ENCODE measurements around the gene ARHGAP42. TPM values are rescaled to one million over a fixed set of nuclear protein-coding genes. Genes with fewer than 3 reads are reported as not detected.

Gene ARHGAP42
- total RNA-seq, 1 donor from 2014 or later: 0.46 TPM

DNA sequence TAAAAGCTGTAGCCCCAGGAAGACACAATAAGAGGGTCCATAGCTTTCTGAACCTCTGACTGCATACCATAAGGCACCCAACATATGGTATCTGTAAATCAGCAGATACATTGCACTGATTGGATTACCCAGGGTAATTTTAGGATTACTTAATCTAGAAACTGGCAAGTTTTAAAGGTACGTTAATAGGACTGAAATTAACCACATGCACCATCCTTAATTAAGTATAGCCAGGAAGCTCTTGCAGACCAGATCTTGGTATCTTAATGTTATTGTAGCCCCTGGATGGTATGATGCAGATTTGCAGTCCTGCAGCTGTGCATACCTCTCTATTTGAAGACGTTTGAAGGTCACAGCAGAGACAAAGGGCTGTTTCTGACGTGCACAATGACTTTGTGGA is 72.8 kb downstream of the ARHGAP42 start:
- DNase-seq (ENCODE audit: low read depth, low spot score): no peak

- no peak for DNase-seq (ENCODE audit: low read depth, low spot score)
These were observed 73.7 kb downstream of the ARHGAP42 start for GRCh38 chr11:100760744-100761143.

- DNase-seq (ENCODE audit: low read depth, low spot score): no peak
These were observed 74.8 kb downstream of the ARHGAP42 start for GRCh38 chr11:100761841-100762240.

DNA sequence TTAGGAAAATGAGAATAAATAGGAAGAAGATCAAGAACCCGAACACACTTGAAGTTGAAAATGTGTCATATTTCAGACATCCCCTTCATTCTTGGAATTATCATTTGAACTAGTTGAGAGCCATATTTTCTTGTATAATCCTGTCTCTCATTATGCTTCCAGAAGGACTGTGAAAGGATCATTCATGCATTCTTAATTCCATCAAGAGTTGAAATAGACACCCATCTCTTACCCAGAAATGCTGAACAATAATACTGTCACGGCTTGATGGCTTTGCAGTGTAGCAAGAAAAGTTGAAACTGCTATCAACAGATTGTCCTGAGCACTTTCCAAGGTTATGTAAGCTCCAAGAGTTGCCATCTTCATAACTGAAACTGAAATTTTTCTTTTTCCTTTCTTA is 79.7 kb downstream of the ARHGAP42 start:
- DNase-seq (ENCODE audit: low read depth, low spot score): no peak

DNA sequence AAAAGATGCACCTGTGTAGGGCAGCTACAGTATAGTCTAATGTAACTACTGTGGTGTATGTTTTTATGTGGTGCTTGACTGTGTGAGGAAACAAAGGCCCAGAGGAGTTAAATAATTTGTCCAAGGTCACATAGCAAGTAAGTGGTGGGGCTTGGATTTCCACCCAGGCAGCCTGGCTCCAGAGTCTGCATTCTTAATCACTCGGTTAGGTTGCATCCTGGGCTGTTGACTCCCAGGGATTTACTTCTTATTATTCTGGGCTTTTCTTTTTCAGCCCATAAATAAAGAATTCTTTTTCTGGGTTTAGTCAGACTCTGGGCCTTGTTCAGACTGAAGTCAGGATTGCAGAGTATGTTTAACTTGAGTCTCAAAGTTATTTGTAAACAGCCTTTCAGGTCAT is 82.1 kb downstream of the ARHGAP42 start:
- DNase-seq (ENCODE audit: low read depth, low spot score): no peak

GRCh38 chr11:100769617-100770016 is 82.5 kb downstream of the ARHGAP42 start:
- DNase-seq (ENCODE audit: low read depth, low spot score): no peak

DNA sequence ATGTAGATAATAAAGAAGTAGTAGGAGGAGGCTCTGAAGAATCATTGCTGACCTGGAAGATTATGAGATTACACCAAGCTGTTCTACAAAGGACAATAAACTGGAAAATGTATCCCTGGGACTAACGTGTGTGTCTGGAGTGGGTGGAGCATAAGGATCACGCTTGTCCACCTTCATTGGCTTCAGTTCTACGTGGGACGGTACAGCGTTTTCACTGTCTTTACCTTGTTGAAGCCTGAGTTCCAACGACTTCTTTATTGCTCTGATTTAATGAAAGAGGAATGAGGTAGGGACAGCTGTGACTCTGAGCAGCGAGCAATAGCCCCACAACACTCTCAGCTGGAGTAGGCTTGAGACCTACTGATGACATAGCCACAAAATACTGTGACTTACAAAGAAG is 87.0 kb downstream of the ARHGAP42 start:
- no peak for DNase-seq (ENCODE audit: low read depth, low spot score)

GRCh38 chr11:100774859-100775258 is 87.8 kb downstream of the ARHGAP42 start:
- DNase-seq (ENCODE audit: low read depth, low spot score): no peak

DNA sequence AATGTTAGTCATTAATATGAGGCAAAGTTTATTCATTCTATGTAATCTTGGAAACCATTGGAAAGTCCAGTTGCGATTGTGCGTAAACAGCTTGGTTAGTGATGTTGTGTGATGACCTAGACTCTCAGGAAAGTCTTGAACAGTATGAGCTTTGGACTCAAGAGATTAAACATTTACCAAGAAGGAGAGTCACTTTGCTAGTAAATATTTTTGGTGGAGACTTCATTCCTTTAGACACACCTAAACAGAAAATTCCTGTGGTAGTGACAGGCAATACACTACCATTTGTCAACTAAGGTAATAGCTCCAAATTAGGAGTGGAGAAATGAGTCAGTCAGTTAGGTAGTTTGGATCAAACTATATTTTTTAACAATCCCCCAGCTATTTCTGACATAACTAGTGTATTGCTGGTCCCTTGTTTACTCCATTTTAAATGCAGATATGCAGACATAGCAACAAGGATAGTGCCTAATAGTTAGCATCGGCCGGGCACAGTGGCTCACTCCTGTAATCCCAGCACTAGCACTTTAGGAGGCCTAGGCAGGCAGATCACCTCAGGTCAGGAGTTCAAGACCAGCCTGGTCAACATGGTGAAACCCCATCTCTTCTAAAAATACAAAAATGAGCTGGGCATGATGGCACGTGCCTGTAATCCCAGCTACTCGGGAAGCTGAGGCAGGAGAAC is 89.3 kb downstream of the ARHGAP42 start:
- DNase-seq (ENCODE audit: low read depth, low spot score): no peak

- no peak for DNase-seq (ENCODE audit: low read depth, low spot score)
These were observed 90.0 kb downstream of the ARHGAP42 start for GRCh38 chr11:100777103-100777502.

GRCh38 chr11:100777736-100778135 is 90.6 kb downstream of the ARHGAP42 start:
- DNase-seq (ENCODE audit: low read depth, low spot score): no peak

DNA sequence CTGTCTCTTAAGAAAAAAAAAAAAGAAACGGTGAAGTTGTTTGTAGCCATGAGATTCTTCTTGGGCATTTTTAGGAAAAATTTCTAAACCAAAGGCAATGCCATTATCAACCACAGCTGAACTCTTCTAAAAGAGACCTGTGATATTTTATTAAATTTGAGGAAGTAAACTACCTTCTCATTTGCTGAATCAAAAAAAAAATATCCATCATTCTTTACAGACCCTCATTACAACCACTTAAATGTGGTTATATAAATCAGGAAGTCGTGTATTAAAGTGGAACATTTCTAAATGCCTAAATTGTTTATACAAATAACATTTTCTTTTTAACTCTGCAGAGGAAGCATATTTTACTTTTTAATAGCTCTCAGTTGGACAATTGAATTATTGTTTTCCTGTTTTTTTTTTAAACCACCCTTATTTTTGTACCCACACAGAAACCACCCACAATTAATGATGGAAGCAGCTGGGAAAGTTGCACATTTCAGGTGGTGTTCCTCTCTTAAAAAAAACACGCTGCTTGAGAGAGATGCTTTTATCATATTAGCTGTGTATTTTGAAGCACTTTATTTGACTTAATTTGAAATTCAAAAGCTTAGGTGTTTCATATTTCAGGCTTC is 91.2 kb downstream of the ARHGAP42 start:
- no peak for DNase-seq (ENCODE audit: low read depth, low spot score)

DNA sequence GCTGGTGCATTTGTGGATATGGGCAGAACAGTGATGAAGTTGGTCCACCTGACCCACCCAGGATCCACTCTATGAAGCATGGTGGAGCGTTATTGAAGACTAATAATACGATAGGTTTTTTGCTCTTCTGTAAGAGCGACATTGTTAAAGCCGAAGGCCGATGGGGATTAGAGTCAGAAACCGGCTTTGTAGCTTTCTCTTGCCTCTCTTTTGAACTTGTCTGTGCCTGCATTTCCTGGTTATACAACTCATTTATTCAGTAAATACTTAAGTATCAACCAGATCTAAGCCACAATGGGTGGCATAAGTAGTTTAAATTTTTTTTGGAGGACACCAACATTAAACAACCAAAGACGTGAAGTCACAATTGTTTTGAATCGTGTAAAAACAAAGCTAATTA is 93.4 kb downstream of the ARHGAP42 start:
- DNase-seq (ENCODE audit: low read depth, low spot score): no peak

DNA sequence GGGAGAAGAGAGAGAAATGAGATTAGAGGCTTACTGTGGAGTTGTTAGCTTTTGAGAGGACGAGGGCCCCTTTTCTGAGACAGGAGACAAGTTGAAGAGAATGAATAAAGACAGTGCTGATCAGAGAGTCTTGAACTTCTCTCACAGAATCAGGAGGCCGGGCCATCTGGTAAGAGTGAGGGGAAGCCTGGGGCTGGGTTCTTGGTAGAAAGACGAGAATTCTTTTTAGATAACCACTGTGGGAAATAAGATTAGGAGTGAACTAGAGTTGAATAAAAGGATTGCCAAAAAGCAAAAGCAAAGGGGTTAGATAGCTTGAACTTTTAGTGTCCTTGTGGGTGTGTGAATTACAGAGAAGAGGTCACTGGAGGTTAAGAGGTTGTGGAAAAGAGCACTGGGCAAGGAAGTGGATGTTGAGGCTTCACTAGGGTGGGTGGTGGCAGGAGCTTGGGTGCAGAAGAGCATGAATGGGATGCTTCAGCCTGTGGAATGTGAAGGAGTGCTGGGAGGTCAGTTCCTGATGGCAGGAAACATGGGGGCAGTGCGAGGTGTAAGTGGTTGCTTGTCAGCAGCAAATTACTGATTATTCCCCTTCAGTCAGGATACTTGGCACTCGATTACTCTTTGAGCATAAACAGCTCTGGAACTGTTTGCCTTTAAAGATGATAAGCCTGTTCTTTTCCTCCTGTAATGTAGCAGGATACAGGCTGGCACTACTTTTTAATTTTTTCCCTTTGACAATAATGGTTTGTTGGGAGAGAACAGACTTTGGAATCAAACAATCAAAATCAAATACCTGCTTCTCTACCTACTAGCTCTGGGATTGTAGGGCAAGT is 98.3 kb downstream of the ARHGAP42 start:
- no peak for DNase-seq (ENCODE audit: low read depth, low spot score)

DNA sequence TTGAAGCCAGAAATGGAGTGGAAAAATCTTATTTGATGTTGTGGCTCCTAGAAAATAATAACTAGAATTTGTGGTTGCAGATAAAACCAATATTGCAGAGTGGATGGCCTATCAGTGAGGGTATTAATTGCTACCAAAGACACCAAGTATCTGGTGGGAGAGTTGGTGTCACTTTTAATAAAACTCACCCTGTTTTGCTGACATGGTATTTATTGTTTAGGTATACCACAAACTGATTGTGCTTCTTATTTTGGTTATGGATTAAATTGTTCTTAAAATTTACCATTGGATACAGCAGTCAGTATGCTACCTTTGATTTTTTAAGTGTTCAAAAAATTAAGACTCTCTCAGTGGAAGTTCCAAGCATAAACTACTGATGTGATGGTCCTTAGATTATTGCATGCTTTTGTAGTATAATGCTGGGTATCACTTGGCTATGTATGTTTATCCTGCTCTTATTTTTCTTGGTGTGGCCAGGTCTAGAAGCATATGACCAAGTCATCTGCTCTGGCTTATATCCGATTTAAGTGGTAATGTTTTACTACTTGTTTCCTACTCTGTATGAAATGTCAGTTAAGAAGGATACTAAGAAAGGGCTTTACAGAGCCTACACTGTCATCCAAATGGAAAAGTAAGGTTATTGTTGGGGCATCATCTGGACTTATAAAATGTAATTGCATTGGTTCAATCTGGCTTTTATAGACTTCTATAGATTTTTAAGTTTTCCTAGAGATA is 101.6 kb downstream of the ARHGAP42 start:
- DNase-seq (ENCODE audit: low read depth, low spot score): no peak

- no peak for DNase-seq (ENCODE audit: low read depth, low spot score)
These were observed 102.4 kb downstream of the ARHGAP42 start for GRCh38 chr11:100789500-100789899.

- DNase-seq (ENCODE audit: low read depth, low spot score): no peak
These were observed 103.0 kb downstream of the ARHGAP42 start for GRCh38 chr11:100790073-100790472.

DNA sequence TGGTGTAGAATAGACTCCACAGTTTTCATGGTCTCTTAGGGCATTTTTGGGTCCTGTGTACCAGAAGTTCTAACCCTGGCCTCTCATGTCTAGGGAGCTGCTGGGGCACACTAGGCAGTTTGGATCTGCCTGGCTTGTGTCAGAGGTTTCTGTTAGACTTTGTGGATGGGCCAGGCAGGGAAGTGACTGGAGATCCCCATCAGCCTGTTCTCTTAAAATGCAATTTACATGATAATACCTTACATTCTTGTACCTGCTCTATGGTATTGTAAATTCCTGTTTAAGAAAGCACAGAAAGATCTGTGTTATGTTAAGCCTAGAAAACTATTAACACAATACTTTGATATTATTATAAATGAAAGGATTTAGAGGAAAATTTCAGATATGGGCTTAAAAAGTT is 104.0 kb downstream of the ARHGAP42 start:
- DNase-seq (ENCODE audit: low read depth, low spot score): no peak

DNA sequence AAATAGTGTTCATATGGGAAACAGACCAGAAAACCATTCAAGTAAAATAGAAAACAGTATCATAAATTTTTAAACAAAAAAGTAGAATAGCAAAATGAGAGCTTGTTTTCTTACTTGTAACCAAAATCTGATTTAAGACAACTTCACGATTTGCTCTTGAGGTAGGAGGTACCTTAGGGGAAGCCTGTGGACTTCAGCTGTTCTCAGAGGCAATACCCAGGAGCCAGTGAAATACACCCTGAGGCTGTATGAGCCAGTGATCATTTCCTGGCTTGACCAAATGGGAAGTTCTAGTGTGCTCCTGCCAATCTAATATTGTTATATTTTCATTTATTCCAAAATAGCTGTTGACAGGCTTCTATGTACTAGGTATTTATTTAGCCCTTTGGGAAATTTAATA is 104.8 kb downstream of the ARHGAP42 start:
- peak; percentile 27 for DNase-seq (ENCODE audit: low read depth, low spot score)

DNA sequence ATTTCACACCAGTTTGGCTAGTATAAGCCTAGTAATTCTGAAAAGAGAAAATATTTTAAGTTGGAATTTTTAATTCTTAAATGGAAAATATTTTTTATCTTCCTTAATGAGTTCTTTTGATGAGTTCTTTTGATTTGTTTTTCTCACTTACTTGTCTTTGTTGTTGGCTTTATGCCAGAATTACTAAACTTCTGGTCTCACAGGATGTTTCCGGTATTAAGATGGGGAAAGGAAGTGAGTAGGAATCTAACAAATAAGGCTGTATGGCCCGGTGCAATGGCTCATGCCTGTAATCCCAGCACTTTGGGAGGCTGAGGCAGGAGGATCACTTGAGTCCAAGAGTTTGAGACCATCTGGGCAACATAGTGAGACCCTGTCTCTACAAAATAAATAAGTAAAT is 106.4 kb downstream of the ARHGAP42 start:
- DNase-seq (ENCODE audit: low read depth, low spot score): peak; percentile 5

GRCh38 chr11:100794446-100794845 is 107.4 kb downstream of the ARHGAP42 start:
- no peak for DNase-seq (ENCODE audit: low read depth, low spot score)

- no peak for DNase-seq (ENCODE audit: low read depth, low spot score)
These were observed 112.4 kb downstream of the ARHGAP42 start for GRCh38 chr11:100799445-100799844.

Measured in pulmonary artery endothelial cell (primary cell).